Measurements from ENCODE around the gene ITPR1. TPM values are rescaled to one million over a fixed set of nuclear protein-coding genes. Genes with fewer than 3 reads are reported as not detected.

Gene ITPR1
- total and polyA plus RNA-seq, 4 donors = 3.7 to 39.4 (median 8.2) TPM

- no peak overlapping the region for H3K27ac ChIP-seq (ENCODE audit: low read depth in 1 of 2, low read length in 2 of 2)
Measured at GRCh38 chr3:4846543-4846942, 353.4 kb downstream of the ITPR1 start.

More at GRCh38 chr3:4846543-4846942, 353.4 kb downstream of the ITPR1 start:
- DNase-seq (ENCODE audit: low spot score) = no peak
- no peaks in the 10 kb centered on the region for H3K9me3 ChIP-seq (ENCODE audit: control insufficient read depth in 4 of 4, low read length in 3 of 4)
- no peak overlapping the region for H3K4me3 ChIP-seq (ENCODE audit: low read depth in 1 of 3, low read length in 3 of 3)
- no peaks in the 10 kb centered on the region for H3K4me1 ChIP-seq (ENCODE audit: control insufficient read depth in 4 of 4, insufficient read depth in 4 of 4, low read length in 3 of 4)
- H3K36me3 ChIP-seq (ENCODE audit: control insufficient read depth in 4 of 4, insufficient read depth in 3 of 4, low read depth in 1 of 4, low read length in 3 of 4) = no peaks in the 10 kb centered on the region
- H3K9ac ChIP-seq (ENCODE audit: low read depth in 1 of 2, low read length in 2 of 2) = no peak overlapping the region
- TF ChIP-seq ATF3 (IDR thresholded peaks at IDR 0.05) (no peak), FOXA1 (IDR thresholded peaks at IDR 0.05) (no peak), SP1 (IDR thresholded peaks at IDR 0.05) (no peak), CTCF (IDR thresholded peaks at IDR 0.05; ENCODE audit: low read depth, low read length, missing input control) (no peak), NR2F2 (IDR thresholded peaks at IDR 0.05) (no peak), REST (IDR thresholded peaks at IDR 0.05) (no peak), MAX (IDR thresholded peaks at IDR 0.05) (no peak), RXRA (IDR thresholded peaks at IDR 0.05) (no peak), HNF4G (IDR thresholded peaks at IDR 0.05) (no peak), GABPA (IDR thresholded peaks at IDR 0.05 in 1 of 2, conservative IDR thresholded peaks at IDR 0.05 in 1 of 2) (no peak), ZBTB33 (IDR thresholded peaks at IDR 0.05) (no peak), YY1 (IDR thresholded peaks at IDR 0.05) (no peak), HNF4A (conservative IDR thresholded peaks at IDR 0.05) (no peak), TAF1 (conservative IDR thresholded peaks at IDR 0.05) (no peak), EGR1 (IDR thresholded peaks at IDR 0.05; ENCODE audit: low read depth in 2 of 2) (no peak), RAD21 (IDR thresholded peaks at IDR 0.05) (no peak), FOXA2 (IDR thresholded peaks at IDR 0.05) (no peak), JUND (IDR thresholded peaks at IDR 0.05) (no peak)
- H3K27me3 ChIP-seq (ENCODE audit: control insufficient read depth in 4 of 4, insufficient read depth in 4 of 4, low read length in 3 of 4) = no peaks in the 10 kb centered on the region
- WGBS = 93% methylated on average over 4 of the region's 4 CpGs
